HG03521 (cell line): ENCODE measurements around the gene SOHLH1.

Experiments
- ATAC-seq: cut with Tn5 transposase; IDR thresholded peaks from one replicate; pipeline ENCODE4 v1.9.1; 2021; ENCODE audit warnings: mild to moderate bottlenecking, moderate library complexity; ENCODE audit not compliant: unreplicated experiment

The SOHLH1 gene

GRCh38 chr9:135699440-135699839 lies at the start of gene SOHLH1:
Gene SOHLH1 (minus strand): TSS chr9:135699481. CDS start chr9:135699467, 14 bp downstream.
- no peak for ATAC-seq

- no peak for ATAC-seq
These were observed 49.4 kb upstream of the SOHLH1 start for GRCh38 chr9:135748676-135749075.

- ATAC-seq: no peak
These were observed 48.0 kb upstream of the SOHLH1 start for GRCh38 chr9:135747311-135747710.

- no peak for ATAC-seq
These were observed 47.3 kb upstream of the SOHLH1 start for GRCh38 chr9:135746565-135746964.

- no peak for ATAC-seq
These were observed 46.5 kb upstream of the SOHLH1 start for GRCh38 chr9:135745686-135746324.

GRCh38 chr9:135745189-135745588 lies 45.9 kb upstream of the SOHLH1 start:
- no peak for ATAC-seq

- no peak for ATAC-seq
These were observed 45.2 kb upstream of the SOHLH1 start for GRCh38 chr9:135744333-135745070.

GRCh38 chr9:135743546-135744332 lies 44.5 kb upstream of the SOHLH1 start:
- ATAC-seq: no peak

GRCh38 chr9:135743021-135743420 lies 43.7 kb upstream of the SOHLH1 start:
- no peak for ATAC-seq

- no peak for ATAC-seq
These were observed 42.3 kb upstream of the SOHLH1 start for GRCh38 chr9:135741276-135742219.

- no peak for ATAC-seq
These were observed 40.3 kb upstream of the SOHLH1 start for GRCh38 chr9:135739271-135740220.

- ATAC-seq: no peak
These were observed 38.7 kb upstream of the SOHLH1 start for GRCh38 chr9:135737840-135738521.

- no peak for ATAC-seq
These were observed 37.9 kb upstream of the SOHLH1 start for GRCh38 chr9:135736979-135737839.

GRCh38 chr9:135736272-135736978 lies 37.1 kb upstream of the SOHLH1 start:
- no peak for ATAC-seq

GRCh38 chr9:135734616-135735144 lies 35.4 kb upstream of the SOHLH1 start:
- ATAC-seq: no peak

- no peak for ATAC-seq
These were observed 33.4 kb upstream of the SOHLH1 start for GRCh38 chr9:135732569-135733257.
